ENCODE data around the gene SFXN1. TPM values are rescaled to one million over a fixed set of nuclear protein-coding genes. Genes with fewer than 3 reads are reported as not detected.

The SFXN1 gene
- total and polyA plus RNA-seq, 9 of the 15 experiments (the other 6 are each of a cell fraction or from before 2014, with no cell fraction given) = 31.8 to 261 (median 113) TPM

DNA sequence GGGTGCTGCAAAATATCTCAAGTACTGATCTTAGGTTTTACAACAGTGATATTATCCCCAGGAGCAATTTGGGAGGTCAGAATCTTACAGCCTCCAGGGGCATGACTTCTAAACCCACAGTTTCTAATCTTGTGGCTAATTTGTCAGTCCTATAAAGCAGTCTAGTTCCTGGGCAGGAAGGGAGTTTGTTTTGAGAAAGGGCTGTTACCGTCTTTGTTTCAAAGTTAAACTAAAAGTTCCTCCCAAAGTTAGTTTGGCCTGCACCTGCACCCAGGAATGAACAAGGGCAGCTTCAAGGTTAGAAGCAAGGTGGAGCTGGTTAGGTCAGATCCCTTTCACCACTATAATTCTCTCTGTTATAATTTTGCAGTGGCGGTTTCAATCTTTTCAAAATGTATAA is 81.7 kb downstream of the SFXN1 start (continued):
- TF ChIP-seq, protein P1, sequence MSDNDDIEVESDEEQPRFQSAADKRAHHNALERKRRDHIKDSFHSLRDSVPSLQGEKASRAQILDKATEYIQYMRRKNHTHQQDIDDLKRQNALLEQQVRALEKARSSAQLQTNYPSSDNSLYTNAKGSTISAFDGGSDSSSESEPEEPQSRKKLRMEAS (CRISPR knock-in tag; IDR thresholded peaks at IDR 0.05) = no peak
- TF ChIP-seq POLR2A (conservative IDR thresholded peaks at IDR 0.05) = no peak
- TF ChIP-seq, protein P2, sequence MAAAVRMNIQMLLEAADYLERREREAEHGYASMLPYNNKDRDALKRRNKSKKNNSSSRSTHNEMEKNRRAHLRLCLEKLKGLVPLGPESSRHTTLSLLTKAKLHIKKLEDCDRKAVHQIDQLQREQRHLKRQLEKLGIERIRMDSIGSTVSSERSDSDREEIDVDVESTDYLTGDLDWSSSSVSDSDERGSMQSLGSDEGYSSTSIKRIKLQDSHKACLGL (CRISPR knock-in tag; IDR thresholded peaks at IDR 0.05; ENCODE audit: borderline replicate concordance, poor library complexity, severe bottlenecking) = no peak
- TF ChIP-seq HNRNPK (IDR thresholded peaks at IDR 0.05; ENCODE audit: low read depth, low read length, poor library complexity, severe bottlenecking) = no peak
- TF ChIP-seq ZBTB1 (CRISPR knock-in tag; IDR thresholded peaks at IDR 0.05; ENCODE audit: borderline replicate concordance, low read depth) = no peak
- no peak for TF ChIP-seq PTBP1 (IDR thresholded peaks at IDR 0.05; ENCODE audit: low read depth, low read length)
- TF ChIP-seq EZH2 (IDR thresholded peaks at IDR 0.05; ENCODE audit: borderline replicate concordance, low read depth, low read length) = no peak
- TF ChIP-seq MTA3 (IDR thresholded peaks at IDR 0.05; ENCODE audit: borderline replicate concordance) = no peak
- no peak for TF ChIP-seq HDAC3 (IDR thresholded peaks at IDR 0.05; ENCODE audit: borderline replicate concordance, partially characterized antibody)
- TF ChIP-seq ZFP36 (IDR thresholded peaks at IDR 0.05; ENCODE audit: low read depth, low read length, partially characterized antibody) = no peak
- no peak for TF ChIP-seq NUFIP1 (IDR thresholded peaks at IDR 0.05; ENCODE audit: partially characterized antibody)
- no peak for TF ChIP-seq CBX3 (IDR thresholded peaks at IDR 0.05; ENCODE audit: borderline replicate concordance in 1 of 2, low read length in 2 of 2)
- TF ChIP-seq, protein P3, sequence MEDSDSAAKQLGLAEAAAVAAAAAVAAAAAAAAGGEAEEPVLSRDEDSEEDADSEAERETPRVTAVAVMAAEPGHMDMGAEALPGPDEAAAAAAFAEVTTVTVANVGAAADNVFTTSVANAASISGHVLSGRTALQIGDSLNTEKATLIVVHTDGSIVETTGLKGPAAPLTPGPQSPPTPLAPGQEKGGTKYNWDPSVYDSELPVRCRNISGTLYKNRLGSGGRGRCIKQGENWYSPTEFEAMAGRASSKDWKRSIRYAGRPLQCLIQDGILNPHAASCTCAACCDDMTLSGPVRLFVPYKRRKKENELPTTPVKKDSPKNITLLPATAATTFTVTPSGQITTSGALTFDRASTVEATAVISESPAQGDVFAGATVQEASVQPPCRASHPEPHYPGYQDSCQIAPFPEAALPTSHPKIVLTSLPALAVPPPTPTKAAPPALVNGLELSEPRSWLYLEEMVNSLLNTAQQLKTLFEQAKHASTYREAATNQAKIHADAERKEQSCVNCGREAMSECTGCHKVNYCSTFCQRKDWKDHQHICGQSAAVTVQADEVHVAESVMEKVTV (CRISPR knock-in tag; IDR thresholded peaks at IDR 0.05) = no peak

Data from K562 (cell line).